ENCODE data around the gene ATP9B.
A peak's percentile ranks its signal among the peaks of the same experiment; 100 is the strongest.
"Not testable (repeated sequence)": the region's sequence is repeated elsewhere in the genome, so short reads cannot be mapped to it uniquely, and the experiment has no call there.

The ATP9B gene

GRCh38 chr18:79071037-79071436 is 1.8 kb downstream of the ATP9B start:
- DNase-seq = no peak

GRCh38 chr18:79071503-79072210 is 2.5 kb downstream of the ATP9B start:
- no peak for DNase-seq

GRCh38 chr18:79072655-79073054 is 3.5 kb downstream of the ATP9B start:
- DNase-seq = not testable (repeated sequence)

GRCh38 chr18:79077181-79077580 is 8.0 kb downstream of the ATP9B start:
- DNase-seq = no peak

GRCh38 chr18:79078791-79079190 is 9.6 kb downstream of the ATP9B start:
- DNase-seq = not testable (repeated sequence)

GRCh38 chr18:79092874-79093273 is 23.7 kb downstream of the ATP9B start:
- DNase-seq = no peak

GRCh38 chr18:79093986-79094385 is 24.8 kb downstream of the ATP9B start:
- no peak for DNase-seq

GRCh38 chr18:79095216-79095615 is 26.0 kb downstream of the ATP9B start:
- peak; percentile 25 for DNase-seq

- DNase-seq = no peak
Observed at GRCh38 chr18:79100944-79101343, 31.8 kb downstream of the ATP9B start.

GRCh38 chr18:79102886-79103285 is 33.7 kb downstream of the ATP9B start:
- no peak for DNase-seq

GRCh38 chr18:79104137-79104536 is 34.9 kb downstream of the ATP9B start:
- DNase-seq = no peak

GRCh38 chr18:79105455-79105854 is 36.3 kb downstream of the ATP9B start:
- DNase-seq = no peak

GRCh38 chr18:79106084-79106483 is 36.9 kb downstream of the ATP9B start:
- DNase-seq = no peak

- DNase-seq = no peak
Observed at GRCh38 chr18:79107886-79108285, 38.7 kb downstream of the ATP9B start.

- no peak for DNase-seq
Observed at GRCh38 chr18:79108549-79109215, 39.5 kb downstream of the ATP9B start.

GRCh38 chr18:79111483-79111882 is 42.3 kb downstream of the ATP9B start:
- DNase-seq = peak; percentile 10

- no peak for DNase-seq
Observed at GRCh38 chr18:79117385-79117784, 48.2 kb downstream of the ATP9B start.

GRCh38 chr18:79117788-79118187 is 48.6 kb downstream of the ATP9B start:
- DNase-seq = no peak

- DNase-seq = no peak
Observed at GRCh38 chr18:79118797-79119196, 49.6 kb downstream of the ATP9B start.

- no peak for DNase-seq
Observed at GRCh38 chr18:79121746-79122474, 52.7 kb downstream of the ATP9B start.

- no peak for DNase-seq
Observed at GRCh38 chr18:79123948-79124347, 54.8 kb downstream of the ATP9B start.

GRCh38 chr18:79129120-79129519 is 59.9 kb downstream of the ATP9B start:
- no peak for DNase-seq

GRCh38 chr18:79133724-79134123 is 64.5 kb downstream of the ATP9B start:
- DNase-seq = no peak

GRCh38 chr18:79135924-79136323 is 66.7 kb downstream of the ATP9B start:
- no peak for DNase-seq

All from NCI-H146 (cell line).